SW480 (cell line): ENCODE results near the gene NFE2L3.
"Not testable (repeated sequence)": the region's sequence is repeated elsewhere in the genome, so short reads cannot be mapped to it uniquely, and the experiment has no call there.

ENCODE experiments used
- DNase-seq: peaks from one replicate; pipeline ENCODE4 v3.0.0-alpha.2; 2016; ENCODE audit warnings: low spot score

Gene NFE2L3

GRCh38 chr7:26186364-26187311 lies 34.6 kb downstream of the NFE2L3 start:
- no peak for DNase-seq

DNA sequence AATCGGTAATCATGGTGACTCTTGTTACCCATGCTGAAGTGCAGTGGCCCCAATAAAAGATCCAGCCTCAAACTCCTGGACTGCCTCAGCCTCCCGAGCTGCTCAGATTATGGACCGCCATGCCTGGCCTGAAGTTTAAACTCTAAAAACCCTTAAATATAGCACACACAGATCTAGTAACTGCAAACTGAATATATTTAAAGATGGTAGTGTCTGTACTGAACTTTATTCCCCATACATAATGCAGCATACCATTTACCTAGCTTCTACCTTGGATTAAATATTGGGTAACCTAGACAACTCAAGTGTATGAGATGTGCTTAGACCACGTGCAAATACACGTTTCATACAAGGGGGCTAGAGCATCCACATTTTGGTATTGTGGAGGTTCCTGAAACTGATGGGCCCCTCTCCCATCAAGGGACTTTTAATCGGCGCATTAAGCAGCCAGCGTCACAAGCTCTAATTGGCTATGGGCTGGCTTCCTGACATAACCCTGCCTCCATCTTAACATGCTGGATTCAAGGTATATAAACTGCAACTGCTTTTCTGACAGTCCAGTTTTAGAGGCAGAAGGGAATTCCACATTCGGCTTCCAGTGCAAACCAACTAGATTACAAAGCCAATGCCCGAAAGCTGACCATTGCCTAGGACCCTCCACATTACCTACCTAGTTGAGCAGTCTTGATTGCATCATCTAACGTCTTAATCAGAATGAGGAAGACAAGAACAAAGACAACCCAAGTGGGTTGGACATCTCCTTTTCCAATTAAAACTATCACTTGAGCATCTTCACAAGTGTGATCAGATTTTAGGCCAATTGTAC lies 35.6 kb downstream of the NFE2L3 start:
- DNase-seq, result no peak

GRCh38 chr7:26188206-26188956 lies 36.4 kb downstream of the NFE2L3 start:
- no peak for DNase-seq

GRCh38 chr7:26188957-26189541 lies 37.1 kb downstream of the NFE2L3 start:
- DNase-seq, result no peak

- DNase-seq, result no peak
Measured at GRCh38 chr7:26189697-26190096, 37.7 kb downstream of the NFE2L3 start.

GRCh38 chr7:26190417-26190869 lies 38.4 kb downstream of the NFE2L3 start:
- DNase-seq, result no peak

- no peak for DNase-seq
Measured at GRCh38 chr7:26191233-26191973, 39.4 kb downstream of the NFE2L3 start.

GRCh38 chr7:26191974-26192479 lies 40.0 kb downstream of the NFE2L3 start:
- no peak for DNase-seq

GRCh38 chr7:26192485-26193087 lies 40.6 kb downstream of the NFE2L3 start:
- DNase-seq, result no peak

GRCh38 chr7:26193432-26194207 lies 41.6 kb downstream of the NFE2L3 start:
- DNase-seq, result no peak

- not testable (repeated sequence) for DNase-seq
Measured at GRCh38 chr7:26194764-26195163, 42.8 kb downstream of the NFE2L3 start.

DNA sequence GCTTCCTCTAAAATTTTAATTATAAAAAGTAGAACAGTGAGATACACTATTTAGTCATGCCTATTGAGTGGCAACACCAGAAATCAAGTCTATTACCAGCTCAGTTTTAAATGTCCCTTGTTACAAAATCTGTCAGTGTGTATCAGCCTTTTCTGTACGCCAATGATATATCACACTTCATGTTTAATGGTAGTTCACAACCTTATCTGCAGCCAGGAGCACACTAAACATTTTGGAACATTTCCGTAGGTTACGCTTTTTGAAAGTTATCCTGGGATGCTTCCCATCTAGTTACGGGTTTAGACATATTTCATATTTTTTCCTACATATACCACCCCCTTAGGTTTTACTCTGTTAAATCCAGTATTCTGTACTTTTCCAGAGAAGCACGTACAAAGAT lies 43.2 kb downstream of the NFE2L3 start:
- DNase-seq, result no peak

DNA sequence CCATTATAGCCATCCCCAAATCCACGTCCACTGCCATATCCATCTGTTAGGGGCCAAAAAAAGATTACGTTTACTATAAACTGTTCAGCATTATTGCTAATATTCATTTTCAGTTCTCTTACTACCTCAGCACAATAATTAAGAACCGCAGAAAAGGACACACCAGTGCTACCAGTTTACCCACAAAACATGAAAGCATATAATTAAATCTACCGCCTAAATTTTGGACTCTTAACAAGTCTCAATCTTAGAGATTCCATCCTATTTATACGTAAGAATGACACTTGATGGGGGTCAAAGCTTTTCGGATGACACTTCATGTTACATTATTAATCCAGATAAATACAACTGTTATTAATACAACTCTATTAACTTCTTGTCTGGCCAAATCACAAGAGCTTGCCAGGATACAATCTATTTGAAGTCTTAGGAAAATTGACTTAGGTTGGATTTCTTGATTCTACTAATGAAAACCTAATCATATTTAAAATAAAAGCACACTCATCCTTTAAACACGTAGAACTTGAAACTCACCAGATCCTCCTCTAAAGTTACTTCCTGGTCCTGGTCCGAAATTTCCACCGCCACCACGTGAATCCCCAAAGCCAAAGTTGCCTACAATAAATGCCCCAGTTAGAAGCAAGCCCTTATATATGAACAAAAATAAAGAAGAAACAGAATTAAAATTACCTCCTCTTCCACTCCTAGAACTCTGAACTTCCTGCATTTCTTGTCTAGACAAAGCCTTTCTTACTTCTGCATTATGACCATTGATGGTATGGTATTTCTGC lies 44.1 kb downstream of the NFE2L3 start:
- DNase-seq, result no peak

- no peak for DNase-seq
Measured at GRCh38 chr7:26197153-26198115, 45.4 kb downstream of the NFE2L3 start.

DNA sequence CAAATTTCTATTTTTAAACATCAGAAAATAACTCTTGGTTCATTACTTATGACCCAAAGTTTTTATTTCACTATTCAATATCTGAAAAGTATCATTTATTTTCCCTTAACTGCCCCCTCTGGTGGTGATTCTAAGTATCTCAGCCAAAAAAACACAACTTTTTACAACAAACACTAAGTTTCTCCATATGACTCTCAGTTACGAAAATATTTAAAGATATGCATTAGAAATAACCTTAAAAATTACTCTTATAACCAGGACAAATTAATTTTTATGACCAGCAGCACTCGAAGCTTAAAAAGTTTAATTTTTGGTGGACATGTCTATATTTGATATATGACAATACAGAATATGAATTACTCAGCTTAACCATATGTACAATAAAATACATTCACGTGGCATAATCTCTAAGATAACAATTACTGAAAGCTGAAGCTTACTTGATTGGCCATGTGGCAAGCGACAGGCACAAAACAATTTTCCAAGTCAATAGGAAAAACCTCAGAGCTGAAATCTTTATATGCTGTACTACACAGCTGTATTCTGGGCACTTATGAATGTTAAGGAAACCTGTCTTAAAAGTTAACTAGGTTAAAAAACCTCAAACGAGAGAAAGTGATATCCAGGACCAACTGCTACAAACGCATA lies 46.3 kb downstream of the NFE2L3 start:
- no peak for DNase-seq

DNA sequence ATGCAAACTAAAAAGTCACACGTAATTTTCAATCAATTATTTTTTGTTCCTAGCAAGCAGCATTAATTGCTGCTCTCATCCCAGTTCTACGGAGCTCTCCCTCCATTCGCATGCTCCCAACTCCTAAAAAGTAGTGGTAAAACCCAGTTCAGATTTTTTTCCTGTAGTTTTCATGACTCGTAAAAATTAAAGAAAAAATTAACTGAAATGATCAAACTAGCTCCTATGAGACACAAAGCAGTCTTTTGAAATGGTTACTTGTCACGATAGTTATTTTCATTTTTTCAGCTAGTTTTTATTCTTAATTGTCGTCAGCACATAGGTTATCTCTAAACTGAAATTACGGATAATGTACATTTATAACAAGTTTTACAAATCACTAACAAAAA lies 46.8 kb downstream of the NFE2L3 start:
- DNase-seq, result no peak
